Measurements from ENCODE around the gene SCRN2. TPM values are rescaled to one million over a fixed set of nuclear protein-coding genes. Genes with fewer than 3 reads are reported as not detected.
A peak's percentile ranks its signal among the peaks of the same experiment; 100 is the strongest.

The SCRN2 gene
- total RNA-seq, 1 experiment from 2014 or later, result 21.9 TPM

- no peak for DNase-seq (ENCODE audit: low spot score)
Measured at GRCh38 chr17:47806913-47807255, 34.2 kb downstream of the SCRN2 start.

DNA sequence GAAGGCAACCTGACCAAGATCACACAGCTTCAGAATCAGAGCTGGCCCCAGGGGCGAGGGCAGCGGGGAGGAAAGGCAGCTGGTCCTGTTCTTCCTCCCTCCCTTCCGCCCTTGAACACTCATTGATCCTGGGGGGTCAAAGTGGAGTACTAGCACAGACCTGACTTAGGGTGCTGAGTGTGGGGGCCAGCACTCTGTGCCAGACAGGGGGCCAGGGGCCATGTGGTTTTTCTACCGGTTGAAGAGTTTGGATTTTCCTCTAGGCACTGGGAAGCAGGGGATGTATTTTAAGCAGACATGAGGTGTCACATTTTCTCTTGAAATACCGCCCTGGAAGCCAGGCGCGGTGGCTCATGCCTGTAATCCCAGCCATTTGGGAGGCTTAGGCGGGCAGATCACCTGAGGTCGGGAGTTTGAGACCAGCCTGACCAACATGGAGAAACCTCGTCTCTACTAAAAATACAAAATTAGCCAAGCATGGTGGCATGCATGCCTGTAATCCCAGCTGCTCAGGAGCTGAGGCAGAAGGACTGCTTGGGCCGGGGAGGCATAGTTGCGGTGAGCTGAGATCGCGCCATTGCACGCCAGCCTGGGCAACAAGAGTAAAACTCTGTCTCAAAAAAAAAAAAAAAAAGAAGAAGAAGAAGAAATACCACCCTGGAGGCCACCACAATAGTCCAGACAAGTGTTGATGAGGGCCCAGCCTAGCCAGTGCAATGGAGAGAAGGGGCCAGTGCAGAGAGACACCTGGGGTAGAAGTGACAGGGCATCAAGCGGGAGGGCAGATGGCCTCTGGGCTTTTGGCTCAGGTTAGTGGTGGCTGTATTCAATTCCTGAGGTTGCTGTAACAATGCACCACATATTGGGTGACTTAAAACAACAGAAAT, 34.8 kb downstream of the SCRN2 start:
- DNase-seq (ENCODE audit: low spot score), result no peak

DNA sequence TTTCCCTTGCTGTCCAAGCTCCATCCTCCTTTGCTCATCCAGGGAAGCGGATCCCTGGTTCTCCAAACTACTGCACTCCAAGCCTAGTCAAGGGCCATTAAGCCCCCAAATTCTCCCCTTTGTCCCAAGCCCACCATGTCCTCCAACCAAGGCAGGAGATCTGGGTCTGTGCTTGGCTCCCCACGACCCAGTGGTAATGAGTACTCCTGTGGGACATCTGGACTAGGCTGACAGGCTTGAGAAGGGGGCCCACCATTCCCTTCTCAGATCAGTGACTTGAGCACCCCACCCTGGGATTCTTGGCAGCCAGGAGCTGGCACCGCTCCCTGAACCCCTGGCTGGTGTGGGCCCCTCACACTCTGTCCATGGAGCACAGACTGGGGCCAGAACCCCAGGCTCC, 36.6 kb downstream of the SCRN2 start:
- DNase-seq (ENCODE audit: low spot score), result no peak

- DNase-seq (ENCODE audit: low spot score), result no peak
Measured at GRCh38 chr17:47803751-47804150, 37.3 kb downstream of the SCRN2 start.

DNA sequence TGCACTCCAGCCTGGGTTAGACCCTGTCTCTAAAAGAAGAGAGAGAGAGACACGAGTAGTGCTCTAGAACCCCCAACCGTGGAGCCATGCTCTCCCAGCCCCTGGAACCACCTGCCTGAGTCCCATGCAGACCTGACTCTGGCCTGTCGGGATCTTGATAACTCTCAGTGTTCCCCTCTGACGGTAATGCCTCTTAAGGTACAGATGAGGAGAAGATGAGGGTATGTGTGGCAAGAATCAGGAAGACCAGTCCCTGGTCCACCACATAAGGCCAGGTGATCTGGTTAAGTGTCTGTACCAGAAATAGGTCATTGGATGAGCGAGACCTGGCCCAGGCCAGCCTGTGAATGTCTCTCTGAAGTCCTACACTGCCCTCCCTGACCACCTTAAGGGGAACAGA, 37.9 kb downstream of the SCRN2 start:
- DNase-seq (ENCODE audit: low spot score), result no peak

DNA sequence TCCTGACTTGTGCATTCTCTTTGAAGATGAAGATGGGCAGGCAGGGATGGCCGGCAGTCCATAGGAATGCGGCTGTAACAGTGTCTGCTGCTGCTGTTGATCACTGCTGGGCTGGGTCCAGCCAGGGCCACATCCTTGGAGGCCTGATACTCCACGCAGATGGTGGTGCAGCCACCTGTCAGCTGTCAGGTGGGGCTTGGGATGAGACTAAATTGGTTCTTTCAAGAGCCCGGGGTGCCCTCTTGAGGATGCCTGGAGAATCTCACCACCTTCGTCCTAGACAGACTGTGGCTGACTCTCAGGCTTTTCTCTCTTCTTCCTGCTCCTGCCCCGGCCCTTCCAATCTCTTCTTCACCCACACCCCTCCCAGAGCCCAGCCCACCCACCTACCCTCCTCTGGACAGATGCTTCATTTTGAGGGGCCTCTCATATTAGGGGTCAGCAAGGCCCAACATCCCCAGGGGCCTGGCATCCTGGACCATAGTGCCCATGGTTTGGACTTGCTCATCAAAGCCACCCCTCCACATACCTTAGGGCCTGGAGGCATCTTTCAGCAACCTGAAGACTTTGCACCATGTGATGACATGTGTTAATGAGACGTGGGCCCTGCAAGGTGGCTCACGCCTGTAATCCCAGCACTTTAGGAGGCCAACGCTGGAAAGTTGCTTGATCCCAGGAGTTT, 38.6 kb downstream of the SCRN2 start:
- DNase-seq (ENCODE audit: low spot score), result peak; percentile 61

DNA sequence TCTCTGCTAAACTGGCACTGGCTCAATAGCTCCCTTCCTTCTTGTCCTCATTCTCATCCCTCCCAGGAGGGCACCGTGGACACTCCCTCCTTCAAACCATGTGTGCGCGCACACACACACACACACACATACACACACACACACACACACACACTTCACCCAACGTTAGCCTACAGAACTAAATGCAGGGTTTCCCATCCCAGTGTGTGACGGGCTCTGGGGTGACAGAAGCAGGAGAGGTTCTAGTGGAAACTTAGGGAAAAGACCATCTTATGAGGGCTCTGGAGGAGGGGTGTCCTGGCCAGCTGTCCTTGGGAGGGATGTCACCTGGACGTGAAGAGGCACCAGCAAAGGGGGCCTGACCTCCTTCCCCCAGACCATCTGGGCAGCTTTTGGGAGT, 39.2 kb downstream of the SCRN2 start:
- no peak for DNase-seq (ENCODE audit: low spot score)

DNA sequence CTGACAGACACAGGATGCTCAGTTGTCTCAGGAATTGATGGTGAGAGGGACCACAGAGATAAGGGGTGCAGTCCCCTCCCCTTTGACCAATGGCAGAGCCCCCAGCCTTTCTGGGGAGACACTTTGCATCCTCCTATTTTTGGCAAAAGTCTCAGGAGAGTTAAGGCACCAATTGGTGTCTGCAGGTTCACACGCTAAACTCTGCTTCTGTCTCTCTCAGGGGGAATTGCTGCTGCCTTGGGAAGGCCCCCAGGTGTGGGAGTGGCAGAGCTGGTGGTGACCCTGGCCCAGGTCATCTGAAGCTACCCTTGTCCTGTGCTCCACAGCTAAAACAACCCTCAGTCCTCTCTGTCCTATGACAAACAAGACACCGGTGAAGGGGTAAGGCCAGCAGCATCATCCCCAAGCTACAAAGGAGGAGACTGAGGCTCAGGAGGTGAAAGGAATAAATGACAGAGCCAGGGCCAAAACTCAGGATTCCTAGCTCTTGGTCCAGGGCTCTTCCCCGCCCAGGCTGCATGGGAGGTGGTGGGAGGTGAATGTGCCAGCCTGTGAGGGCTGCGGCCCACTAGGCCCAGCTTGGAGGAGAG, 39.8 kb downstream of the SCRN2 start:
- no peak for DNase-seq (ENCODE audit: low spot score)

- DNase-seq (ENCODE audit: low spot score), result no peak
Measured at GRCh38 chr17:47800686-47801085, 40.4 kb downstream of the SCRN2 start.

DNA sequence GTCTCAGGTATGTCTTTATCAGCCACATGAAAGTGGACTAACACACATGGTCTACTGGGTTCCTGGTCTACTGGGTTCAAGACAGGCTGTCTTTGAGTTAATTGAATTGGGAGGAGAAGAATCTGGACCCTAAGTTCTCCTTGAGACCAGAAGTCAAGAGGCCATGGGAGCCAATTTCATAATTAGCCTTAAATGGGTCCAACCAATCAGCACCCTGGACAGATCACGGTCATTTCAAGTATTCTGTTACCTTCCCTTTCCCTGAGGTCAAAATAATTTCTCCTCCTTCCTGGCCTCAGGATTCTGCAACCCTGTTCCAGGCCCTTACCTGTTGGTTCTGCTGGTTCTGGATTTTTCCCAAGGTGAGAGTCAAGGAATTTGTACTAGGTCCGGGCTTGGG, 43.3 kb downstream of the SCRN2 start:
- no peak for DNase-seq (ENCODE audit: low spot score)

- DNase-seq (ENCODE audit: low spot score), result no peak
Measured at GRCh38 chr17:47792979-47793378, 48.1 kb downstream of the SCRN2 start.

DNA sequence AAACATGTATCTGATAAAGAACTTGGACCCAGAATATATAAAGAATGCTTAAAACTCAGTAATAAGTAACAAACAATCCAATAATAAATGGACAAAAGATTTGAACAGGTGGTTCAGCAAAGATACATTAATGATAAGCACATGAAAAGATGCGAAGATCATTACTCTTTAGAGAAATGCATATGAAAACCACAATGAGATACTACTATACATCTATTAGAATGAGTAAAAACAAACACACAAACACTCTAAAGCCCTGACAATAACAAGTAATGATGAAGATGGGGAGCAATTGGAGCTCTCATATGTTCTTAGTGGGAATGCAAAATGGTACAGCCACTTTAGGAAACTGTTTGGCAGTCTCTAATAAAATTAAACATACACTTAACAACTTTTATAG, 48.6 kb downstream of the SCRN2 start:
- DNase-seq (ENCODE audit: low spot score), result no peak

DNA sequence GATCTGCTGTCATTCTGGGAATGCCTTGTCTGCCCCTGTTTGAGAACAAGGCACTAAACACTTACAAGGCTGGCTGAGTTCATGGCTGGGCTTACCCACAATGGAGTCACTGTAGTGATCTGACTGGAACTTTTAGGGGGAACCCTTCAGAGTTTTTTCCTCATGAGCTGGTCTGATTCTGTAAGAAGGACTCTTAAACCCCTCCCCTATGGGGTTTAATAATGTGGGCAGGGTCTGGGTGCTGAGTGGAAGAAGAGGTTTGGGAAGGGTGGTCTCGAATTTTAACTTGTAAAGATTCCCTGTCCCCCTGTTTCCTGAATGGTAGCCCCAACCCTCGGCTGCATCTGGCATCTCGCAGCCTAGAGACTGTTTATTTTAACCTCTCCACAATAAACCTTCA, 50.0 kb downstream of the SCRN2 start:
- DNase-seq (ENCODE audit: low spot score), result no peak

DNA sequence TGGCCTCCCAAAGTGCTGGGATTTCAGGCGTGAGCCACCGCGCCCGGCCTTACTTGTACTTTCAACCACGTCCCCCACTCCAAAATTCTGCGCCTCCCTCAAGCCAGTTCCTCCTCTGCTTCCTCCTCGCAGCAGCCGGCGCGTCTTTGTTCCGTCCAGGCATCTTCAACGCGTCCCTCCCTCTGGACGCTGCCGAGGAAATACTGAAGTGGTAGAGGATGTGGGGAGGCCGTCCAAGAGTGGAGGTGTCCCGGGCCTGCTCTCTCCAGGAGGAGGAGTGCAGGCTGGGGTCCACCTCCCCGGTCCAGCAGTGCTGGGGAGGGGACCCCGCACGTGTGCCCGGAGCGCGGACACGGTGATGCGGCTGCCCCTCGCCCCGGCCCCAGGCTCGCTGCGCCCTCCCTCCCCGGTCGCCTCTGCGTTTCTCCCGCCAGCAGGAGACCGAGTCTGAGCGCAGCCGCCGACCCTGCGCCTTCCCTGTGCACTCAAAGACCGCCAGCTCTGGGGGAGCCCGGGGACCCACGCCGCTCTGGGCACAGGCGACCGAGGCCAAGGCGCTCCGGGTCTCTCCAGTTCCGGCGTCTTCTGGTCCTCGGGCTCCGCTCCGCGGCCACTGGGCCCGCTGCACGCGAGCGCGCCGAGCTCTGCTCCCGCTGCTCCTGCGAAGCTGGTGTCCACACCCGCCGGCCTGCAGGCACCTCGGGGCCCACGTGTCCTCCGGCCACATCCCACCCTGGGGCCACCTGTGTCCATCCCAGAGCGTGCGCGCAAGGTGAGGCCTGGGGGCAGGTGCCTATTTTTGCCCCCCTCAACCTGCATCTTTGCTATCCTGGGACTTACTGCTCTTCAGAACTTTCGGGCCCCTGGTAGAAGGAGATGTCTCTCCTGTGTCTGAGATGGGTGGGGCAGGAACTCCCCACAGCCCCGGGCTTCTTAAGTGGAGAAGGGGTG, 51.2 kb downstream of the SCRN2 start:
- DNase-seq (ENCODE audit: low spot score), result peak; percentile 35

Other genes with a start within 250 kb of the SCRN2 start
- 381 and 436 TPM in 2 replicates for gene KPNB1, start 191.4 kb downstream of the SCRN2 start, total RNA-seq (2014; rRNA removed; shearing (Covaris generic))
- gene TBKBP1, start 147.1 kb downstream of the SCRN2 start, total RNA-seq (2014; rRNA removed; shearing (Covaris generic)), result 7.8 and 13.7 TPM in 2 replicates
- 0.10 TPM in 1 of 2 replicates, not detected in the other for gene TBX21, start 108.0 kb downstream of the SCRN2 start, total RNA-seq (2014; rRNA removed; shearing (Covaris generic))
- 1.9 and 4.4 TPM in 2 replicates for gene OSBPL7, start 19.5 kb downstream of the SCRN2 start, total RNA-seq (2014; rRNA removed; shearing (Covaris generic))
- 54.8 and 69.1 TPM in 2 replicates for gene MRPL10, start 9.7 kb downstream of the SCRN2 start, total RNA-seq (2014; rRNA removed; shearing (Covaris generic))
- gene LRRC46, start 9.6 kb downstream of the SCRN2 start, total RNA-seq (2014; rRNA removed; shearing (Covaris generic)), result 0.27 and 0.35 TPM in 2 replicates
- 0.14 and 0.21 TPM in 2 replicates for gene SP6, start 9.9 kb upstream of the SCRN2 start, total RNA-seq (2014; rRNA removed; shearing (Covaris generic))
- gene SP2, start 55.0 kb upstream of the SCRN2 start, total RNA-seq (2014; rRNA removed; shearing (Covaris generic)), result 1.0 and 1.9 TPM in 2 replicates
- gene PNPO, start 100.3 kb upstream of the SCRN2 start, total RNA-seq (2014; rRNA removed; shearing (Covaris generic)), result 38.2 and 47.5 TPM in 2 replicates
- gene PRR15L, start 116.6 kb upstream of the SCRN2 start, total RNA-seq (2014; rRNA removed; shearing (Covaris generic)), result not detected in 2 replicates
- 53.4 and 57.6 TPM in 2 replicates for gene CDK5RAP3, start 129.8 kb upstream of the SCRN2 start, total RNA-seq (2014; rRNA removed; shearing (Covaris generic))
- 16.9 and 17.4 TPM in 2 replicates for gene COPZ2, start 196.5 kb upstream of the SCRN2 start, total RNA-seq (2014; rRNA removed; shearing (Covaris generic))
- gene NFE2L1, start 207.1 kb upstream of the SCRN2 start, total RNA-seq (2014; rRNA removed; shearing (Covaris generic)), result 36.7 and 50.5 TPM in 2 replicates